Activated CD8-positive, alpha-beta T cell treated with anti-CD3 and anti-CD28 coated beads for 36 hours (primary cell): ENCODE results near the gene RNF31. TPM values are rescaled to one million over a fixed set of nuclear protein-coding genes. Genes with fewer than 3 reads are reported as not detected.
"Not testable (repeated sequence)": the region's sequence is repeated elsewhere in the genome, so short reads cannot be mapped to it uniquely, and the experiment has no call there.

Experiments
- ATAC-seq: fragments of 200-7000 bp; cut with Tn5 transposase; one replicate; pipeline ENCODE4 v1.10.0; 2021; ENCODE audit warnings: mild to moderate bottlenecking, moderate library complexity
- CTCF ChIA-PET: fragments of 350-600 bp; sonication (Branson Sonifier 250); formaldehyde crosslinking; loops from one replicate; lab custom pipeline; 2021; ENCODE audit warnings: antibody characterized with exemption; lab: Charles Lee
- POLR2A ChIA-PET: fragments of 350-600 bp; sonication (Branson Sonifier 250); formaldehyde crosslinking; loops from one replicate; lab custom pipeline; 2021; ENCODE audit warnings: antibody characterized with exemption; lab: Charles Lee
- DNase-seq: peaks from one replicate; pipeline ENCODE4 v3.0.0-alpha.2; 2020
- H3K27ac Mint-ChIP-seq: one replicate; pipeline ENCODE4 v1.8.0; 2021; ENCODE audit warnings: mild to moderate bottlenecking, mixed read lengths
- H3K27me3 Mint-ChIP-seq: one replicate; pipeline ENCODE4 v1.8.0; 2021; ENCODE audit warnings: mixed read lengths
- H3K36me3 Mint-ChIP-seq: one replicate; pipeline ENCODE4 v1.8.0; 2021; ENCODE audit warnings: low read depth, mixed read lengths
- H3K4me1 Mint-ChIP-seq: one replicate; pipeline ENCODE4 v1.8.0; 2021; ENCODE audit warnings: low read depth, mixed read lengths
- H3K4me3 Mint-ChIP-seq: one replicate; pipeline ENCODE4 v1.8.0; 2021; ENCODE audit warnings: mild to moderate bottlenecking, moderate library complexity, mixed read lengths
- H3K9me3 Mint-ChIP-seq: one replicate; pipeline ENCODE4 v1.8.0; 2021; ENCODE audit warnings: mixed read lengths
- CTCF ChIP-seq: fragments of 200-600 bp; IDR thresholded peaks from one replicate; pipeline ENCODE4 v1.8.0; 2022; ENCODE audit warnings: antibody characterized with exemption, mild to moderate bottlenecking
- intact Hi-C: fragments of 100-400 bp; cut with micrococcal nuclease; formaldehyde crosslinking; loops from one replicate; pipeline ENCODE4 v1.10.0; 2022
- total RNA-seq, 2 experiments: library from RNA; stranded (reverse); gene quantifications; one replicate each; pipeline ENCODE4 v1.2.3, GENCODE V29; 2021

Gene RNF31
- total RNA-seq, 2 experiments from 2014 or later = 71.6 to 75.0 TPM

- ATAC-seq = no peak
- peaks cover 52% of the 10 kb centered on the region for H3K4me1 Mint-ChIP-seq
- no peak for DNase-seq
- TF ChIP-seq CTCF = no peak
- ChIA-PET POLR2A (interaction anchor here (0.6 to 4.1 kb wide), 21 partner anchors 10 to 234 kb away, joined by 3 to 58 read pairs (median 6); partner anchors contain the start of genes CBLN3, CHMP4A, CIDEB and EMC9), CTCF (interaction anchor here (0.9 to 3.8 kb wide), 9 partner anchors 11 to 112 kb away, joined by 3 to 15 read pairs (median 5); partner anchors contain the start of genes CHMP4A, CIDEB, DHRS1 and IRF9)
- intact Hi-C loops = no loop called here
- H3K36me3 Mint-ChIP-seq = peaks cover 56% of the 10 kb centered on the region
- no peaks in the 10 kb centered on the region for H3K27me3 Mint-ChIP-seq
- H3K27ac Mint-ChIP-seq = peak overlapping the region; percentile 98
- H3K4me3 Mint-ChIP-seq = peak overlapping the region; percentile 95
- H3K9me3 Mint-ChIP-seq = peaks cover 5% of the 10 kb centered on the region
Measured at GRCh38 chr14:24196071-24197055, 49.1 kb downstream of the RNF31 start.

- TF ChIP-seq CTCF = no peak
- Mint-ChIP-seq H3K9me3 (peaks cover 8% of the 10 kb centered on the region), H3K27ac (peak overlapping the region; percentile 78), H3K4me1 (peaks cover 50% of the 10 kb centered on the region), H3K36me3 (peaks cover 57% of the 10 kb centered on the region), H3K27me3 (no peaks in the 10 kb centered on the region), H3K4me3 (peak overlapping the region; percentile 95)
- ChIA-PET CTCF (interaction anchor here (3.3 to 3.7 kb wide), 2 partner anchors 100 to 111 kb away, joined by 14 to 15 read pairs; partner anchors contain the start of gene CIDEB), POLR2A (interaction anchor here (1.1 to 4.1 kb wide), 7 partner anchors 11 to 116 kb away, joined by 4 to 58 read pairs (median 29); partner anchors contain the start of genes CHMP4A, CIDEB, IRF9 and MDP1)
- intact Hi-C loops = no loop called here
- DNase-seq (no peak), ATAC-seq (no peak)
Measured at GRCh38 chr14:24197056-24197450, 49.8 kb downstream of the RNF31 start.

GRCh38 chr14:24198814-24199524 lies 51.7 kb downstream of the RNF31 start:
- peaks cover 60% of the 10 kb centered on the region for H3K36me3 Mint-ChIP-seq
- no peak overlapping the region for H3K4me3 Mint-ChIP-seq
- intact Hi-C loops = no loop called here
- ATAC-seq (no peak), DNase-seq (no peak)
- H3K27ac Mint-ChIP-seq = peak overlapping the region; percentile 60
- H3K4me1 Mint-ChIP-seq = peaks cover 42% of the 10 kb centered on the region
- ChIA-PET CTCF (interaction anchor here (0.9 to 1.8 kb wide), 3 partner anchors 38 to 135 kb away, joined by 3 to 9 read pairs (median 4); partner anchors contain the start of gene IRF9), POLR2A (interaction anchor here (1.1 kb wide), 2 partner anchors 11 to 15 kb away, joined by 3 read pairs; no protein-coding TSS in a partner anchor)
- no peak for TF ChIP-seq CTCF
- H3K27me3 Mint-ChIP-seq = no peaks in the 10 kb centered on the region
- peaks cover 17% of the 10 kb centered on the region for H3K9me3 Mint-ChIP-seq

- Mint-ChIP-seq H3K36me3 (peaks cover 76% of the 10 kb centered on the region), H3K4me1 (peaks cover 49% of the 10 kb centered on the region), H3K9me3 (peaks cover 17% of the 10 kb centered on the region)
- ChIA-PET POLR2A (interaction anchor here (1.0 kb wide), 1 partner anchor 11 kb away, joined by 3 read pairs; the partner anchor contains the start of gene CHMP4A), CTCF (interaction anchor here (1.1 to 1.8 kb wide), 3 partner anchors 42 to 105 kb away, joined by 3 to 5 read pairs (median 4); partner anchors contain the start of gene CIDEB)
- H3K27me3 Mint-ChIP-seq, ATAC-seq, H3K27ac Mint-ChIP-seq, intact Hi-C loops, DNase-seq, H3K4me3 Mint-ChIP-seq: not testable (repeated sequence)
Measured at GRCh38 chr14:24202538-24202937, 55.2 kb downstream of the RNF31 start.

GRCh38 chr14:24203249-24203886 lies 56.1 kb downstream of the RNF31 start:
- intact Hi-C loops, H3K27ac Mint-ChIP-seq, ATAC-seq, DNase-seq, H3K4me3 Mint-ChIP-seq, H3K27me3 Mint-ChIP-seq: not testable (repeated sequence)
- ChIA-PET POLR2A (interaction anchor here (1.0 to 8.5 kb wide), 4 partner anchors 8 to 42 kb away, joined by 3 to 58 read pairs (median 4); partner anchors contain the start of genes CHMP4A, IRF9 and TM9SF1), CTCF (interaction anchor here (1.1 to 1.8 kb wide), 3 partner anchors 43 to 104 kb away, joined by 3 to 5 read pairs (median 4); partner anchors contain the start of gene CIDEB)
- Mint-ChIP-seq H3K9me3 (peaks cover 17% of the 10 kb centered on the region), H3K36me3 (peaks cover 82% of the 10 kb centered on the region), H3K4me1 (peaks cover 53% of the 10 kb centered on the region)
